NCI-H82 (cell line): Measurements from ENCODE around the gene SCAPER.
A peak's percentile ranks its signal among the peaks of the same experiment; 100 is the strongest.

ENCODE experiments used
- DNase-seq: peaks from one replicate; lab custom pipeline; 2025; lab: John Stamatoyannopoulos, UW

The SCAPER gene

DNA sequence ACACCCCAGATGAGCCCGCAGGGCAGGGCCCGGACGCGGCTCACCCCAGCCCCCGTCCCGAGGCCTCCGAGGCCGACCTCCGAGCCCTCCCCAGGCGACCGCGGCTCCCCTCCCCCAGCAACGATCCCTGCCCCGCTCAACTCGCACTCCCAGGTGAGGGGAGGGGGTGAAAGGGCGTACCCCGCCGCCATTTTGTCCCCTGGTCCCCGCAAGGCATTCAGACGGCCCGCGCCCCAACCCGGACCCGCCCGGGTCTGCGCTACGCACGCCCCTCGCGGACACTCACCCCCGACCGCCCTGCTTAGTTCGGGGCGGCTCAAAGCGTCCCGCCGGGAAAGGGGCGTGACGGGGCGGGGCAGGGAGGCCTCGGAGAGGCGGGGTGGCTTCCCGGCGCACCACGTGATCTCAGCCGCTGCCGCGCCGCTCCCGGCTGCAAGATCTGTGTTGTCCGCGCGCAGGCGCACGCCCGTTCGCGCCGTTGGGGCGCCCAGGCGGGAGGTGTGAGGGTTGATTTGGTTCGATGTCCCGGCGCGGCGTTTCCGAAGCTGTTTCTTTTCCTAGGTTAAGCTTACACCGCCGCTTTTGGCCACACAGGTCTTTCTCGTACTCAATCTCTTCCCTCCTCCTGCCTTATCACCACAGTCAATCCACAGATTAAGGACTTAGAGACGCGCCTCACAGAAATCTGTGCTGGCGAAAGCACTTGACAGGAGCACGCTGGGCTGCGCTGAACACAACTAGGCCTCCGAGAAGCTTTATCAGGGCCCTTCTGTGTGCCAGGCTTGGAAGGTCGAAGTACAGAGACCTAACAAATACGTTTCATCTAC is at the start of gene SCAPER:
SCAPER (minus strand) TSS at position 328 of the 827 bp plus-strand sequence. CDS start 21,523 bp downstream, outside the sequence.
- DNase-seq, result peak; percentile 97

- DNase-seq, result no peak
Observed at GRCh38 chr15:76954744-76955143, 49.6 kb upstream of the SCAPER start.

DNA sequence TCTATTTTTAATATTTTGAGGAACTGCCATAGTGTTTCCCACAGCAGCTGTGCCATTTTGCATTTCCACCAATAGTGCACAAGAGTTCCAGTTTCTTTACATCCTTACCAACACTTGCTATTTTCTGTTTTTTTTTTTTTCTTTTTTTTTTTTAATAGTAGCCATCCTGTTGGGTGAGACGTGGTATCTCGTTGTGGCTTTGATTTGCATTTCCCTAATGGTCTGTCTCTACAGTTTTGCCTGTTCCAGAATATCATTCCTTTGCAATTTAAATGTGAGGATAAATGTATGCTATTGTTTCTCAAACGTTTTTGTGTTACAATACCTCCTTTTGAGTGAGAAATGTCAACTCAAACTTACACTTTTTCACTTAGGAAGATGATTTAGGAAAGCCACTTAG is 48.8 kb upstream of the SCAPER start:
- no peak for DNase-seq

DNA sequence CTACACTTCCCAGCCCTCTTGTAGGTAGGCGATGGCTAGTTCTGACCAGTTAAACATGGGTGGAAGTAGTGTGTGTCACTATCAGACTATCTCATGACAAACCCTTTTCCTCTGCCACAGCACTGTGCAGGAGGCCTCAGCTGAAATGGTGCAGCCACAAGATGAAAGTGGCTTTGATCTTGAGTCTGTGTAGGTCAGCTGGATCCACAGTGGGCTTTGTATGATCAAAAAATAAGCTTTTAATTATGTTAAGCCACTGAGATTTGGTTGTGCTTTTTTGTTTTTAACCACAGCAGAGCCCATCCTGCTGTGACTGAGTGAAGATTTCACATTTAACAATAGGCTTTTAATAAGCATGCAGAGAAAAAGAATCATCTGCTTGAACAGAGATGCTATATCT is 46.1 kb upstream of the SCAPER start:
- no peak for DNase-seq

DNA sequence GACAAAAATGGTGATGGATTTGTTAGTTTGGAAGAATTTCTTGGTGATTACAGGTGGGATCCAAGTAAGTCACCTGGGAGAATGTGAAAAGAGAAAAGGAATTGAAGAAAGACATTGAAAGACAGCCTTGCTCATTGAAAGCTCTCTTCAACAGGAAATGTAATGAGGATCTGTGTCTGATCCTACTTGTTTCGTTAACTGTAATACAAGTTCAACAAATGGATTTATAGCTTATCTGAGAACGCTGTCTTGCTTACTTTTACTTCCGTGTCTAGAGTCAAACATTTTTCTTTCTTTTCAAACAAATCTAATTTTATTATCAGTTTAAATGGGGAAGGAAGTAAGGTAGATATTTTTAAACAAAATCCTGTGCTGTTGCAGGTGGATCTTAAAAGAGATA is 42.3 kb upstream of the SCAPER start:
- no peak for DNase-seq

GRCh38 chr15:76945494-76946093 is 40.5 kb upstream of the SCAPER start:
- no peak for DNase-seq

DNA sequence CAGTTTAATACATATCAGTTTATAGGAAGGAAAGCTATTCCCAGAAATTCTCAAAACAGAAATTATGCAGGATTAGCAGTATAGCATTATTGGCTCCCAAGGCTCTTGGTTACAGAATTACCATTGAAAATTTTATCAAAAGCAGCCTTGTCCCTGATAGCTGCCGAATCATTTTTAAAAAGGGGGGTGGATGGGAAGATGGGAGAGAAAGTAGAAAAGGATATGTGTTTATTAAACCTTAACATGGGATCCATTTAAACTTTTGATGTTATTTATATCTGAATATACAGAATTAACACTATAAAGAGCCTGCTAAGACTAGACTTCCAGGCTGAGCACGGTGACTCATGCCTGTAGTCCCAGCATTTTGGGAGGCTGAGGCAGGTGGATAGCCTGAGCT is 37.2 kb upstream of the SCAPER start:
- no peak for DNase-seq

DNA sequence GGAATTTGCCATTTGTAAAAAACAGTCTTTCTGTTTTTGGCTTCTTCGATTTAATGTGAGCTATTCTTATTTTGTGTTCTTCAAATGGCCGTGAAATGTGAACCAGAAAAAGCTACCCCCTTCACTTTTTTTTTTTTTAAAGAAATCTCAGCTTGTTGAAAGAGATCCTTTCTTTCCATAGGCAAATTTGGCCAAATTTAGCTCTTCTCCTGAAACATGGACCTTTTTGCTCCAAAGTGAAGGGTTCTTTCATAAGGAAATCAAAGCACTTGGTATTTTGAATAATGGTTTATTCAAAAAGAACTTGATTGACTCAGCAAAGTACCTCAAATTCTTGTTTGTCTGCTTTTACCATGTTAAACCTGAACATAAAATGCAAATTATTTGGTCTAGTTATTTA is 36.5 kb upstream of the SCAPER start:
- no peak for DNase-seq

DNA sequence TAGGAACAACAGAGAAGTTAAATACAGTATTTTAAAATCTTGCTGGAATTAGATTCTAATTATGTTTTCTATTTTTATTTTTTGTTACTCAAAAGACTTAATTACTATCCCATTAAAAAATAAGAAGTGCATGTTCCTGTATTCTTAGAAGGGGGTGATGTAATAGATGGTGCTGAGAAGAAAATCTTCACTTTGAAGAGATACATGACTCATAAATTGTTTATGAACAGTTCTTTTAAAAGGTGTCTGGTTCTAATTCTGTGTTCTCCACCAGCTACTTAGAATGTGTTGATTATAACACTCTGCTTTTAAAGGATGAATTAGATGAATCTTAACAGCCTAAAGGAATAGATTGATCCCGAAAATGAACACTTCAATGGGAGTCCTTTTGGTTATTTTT is 34.6 kb upstream of the SCAPER start:
- no peak for DNase-seq

GRCh38 chr15:76938752-76939151 is 33.6 kb upstream of the SCAPER start:
- DNase-seq, result no peak

- no peak for DNase-seq
Observed at GRCh38 chr15:76936671-76937070, 31.5 kb upstream of the SCAPER start.

DNA sequence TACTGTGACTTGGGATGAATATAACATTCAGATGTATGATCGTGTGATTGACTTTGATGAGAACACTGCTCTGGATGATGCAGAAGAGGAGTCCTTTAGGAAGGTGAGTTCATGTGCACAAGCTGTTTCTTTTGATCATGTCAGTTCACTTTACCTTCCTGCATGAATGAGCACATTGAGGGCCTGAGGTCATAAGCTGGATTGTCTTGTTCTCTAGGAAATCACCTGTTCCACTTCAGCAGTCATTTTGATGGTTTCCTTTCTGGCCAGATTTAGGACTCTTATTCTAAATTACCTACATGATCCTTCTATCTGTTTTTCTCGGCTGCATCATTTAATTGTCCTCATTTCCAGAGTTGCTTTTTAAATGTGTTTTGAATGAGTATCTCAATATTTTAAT is 30.5 kb upstream of the SCAPER start:
- DNase-seq, result no peak

DNA sequence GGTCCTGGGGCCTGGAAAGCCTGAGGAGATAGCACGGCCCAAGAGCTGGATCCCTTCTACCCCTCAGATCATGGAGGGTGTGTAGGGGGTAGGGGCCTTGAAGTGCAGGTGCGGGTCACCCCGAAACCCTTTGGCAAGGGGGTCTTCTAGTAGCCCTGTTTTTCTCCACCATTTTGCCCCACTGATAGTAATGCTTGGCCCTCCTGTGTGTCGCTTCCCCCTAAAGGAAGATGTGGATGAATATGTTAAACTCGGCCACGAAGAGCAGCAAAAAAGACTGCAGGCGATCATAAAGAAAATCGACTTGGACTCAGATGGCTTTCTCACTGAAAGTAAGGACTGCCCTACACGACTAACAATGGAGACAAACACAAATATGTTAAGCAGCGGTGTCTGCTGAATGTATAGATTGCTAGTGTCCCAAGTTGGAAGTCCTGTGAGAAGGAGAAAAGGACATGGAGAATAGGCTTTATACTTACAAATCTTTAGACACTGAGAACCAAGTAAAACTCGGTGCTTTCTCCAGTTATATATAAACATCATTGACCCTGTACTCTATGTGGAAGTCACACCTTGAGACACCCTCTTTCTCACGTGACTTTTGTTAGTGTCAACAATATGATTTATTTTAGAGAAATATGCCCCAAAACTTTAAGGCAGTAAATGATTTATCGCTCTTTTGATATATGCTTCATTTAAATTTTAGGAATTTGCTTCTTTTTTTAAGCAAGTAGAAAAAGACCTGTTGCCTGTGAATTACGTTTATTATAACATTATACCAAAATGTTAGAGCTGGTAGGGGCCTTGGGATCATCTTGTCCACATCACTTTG is 27.2 kb upstream of the SCAPER start:
- DNase-seq, result peak; percentile 42

- DNase-seq, result peak; percentile 98
Observed at GRCh38 chr15:76931397-76932134, 26.4 kb upstream of the SCAPER start, which contains the start of gene RCN2. RCN2 (plus strand) TSS chr15:76931749; CDS start chr15:76931842, 93 bp downstream.

DNA sequence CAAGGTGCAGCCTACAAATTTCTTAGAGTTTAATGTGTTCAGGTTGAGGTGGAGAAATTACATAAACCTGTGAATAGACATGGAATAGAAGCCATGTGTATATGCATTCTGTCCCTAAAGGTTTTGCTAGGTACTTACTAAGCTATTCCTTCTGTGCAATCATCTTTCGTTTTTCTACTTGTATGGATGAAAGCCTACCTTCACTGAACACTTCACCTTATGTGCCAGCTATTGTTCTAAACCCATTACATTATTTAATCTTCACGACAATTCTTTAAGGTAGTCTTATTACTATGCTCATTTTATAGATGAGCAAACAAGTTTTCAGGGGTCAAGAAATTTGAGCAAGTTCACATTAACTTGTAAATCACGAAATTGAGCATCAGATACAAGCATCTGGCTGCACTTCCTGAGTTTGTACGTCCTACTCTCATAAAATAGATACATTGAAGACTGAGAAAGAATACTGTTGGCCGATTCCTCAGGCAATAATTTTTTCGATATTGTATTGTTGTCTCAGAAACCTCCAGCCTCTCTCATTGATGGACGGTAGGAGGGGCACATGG is 25.8 kb upstream of the SCAPER start:
- DNase-seq, result peak; percentile 51

DNA sequence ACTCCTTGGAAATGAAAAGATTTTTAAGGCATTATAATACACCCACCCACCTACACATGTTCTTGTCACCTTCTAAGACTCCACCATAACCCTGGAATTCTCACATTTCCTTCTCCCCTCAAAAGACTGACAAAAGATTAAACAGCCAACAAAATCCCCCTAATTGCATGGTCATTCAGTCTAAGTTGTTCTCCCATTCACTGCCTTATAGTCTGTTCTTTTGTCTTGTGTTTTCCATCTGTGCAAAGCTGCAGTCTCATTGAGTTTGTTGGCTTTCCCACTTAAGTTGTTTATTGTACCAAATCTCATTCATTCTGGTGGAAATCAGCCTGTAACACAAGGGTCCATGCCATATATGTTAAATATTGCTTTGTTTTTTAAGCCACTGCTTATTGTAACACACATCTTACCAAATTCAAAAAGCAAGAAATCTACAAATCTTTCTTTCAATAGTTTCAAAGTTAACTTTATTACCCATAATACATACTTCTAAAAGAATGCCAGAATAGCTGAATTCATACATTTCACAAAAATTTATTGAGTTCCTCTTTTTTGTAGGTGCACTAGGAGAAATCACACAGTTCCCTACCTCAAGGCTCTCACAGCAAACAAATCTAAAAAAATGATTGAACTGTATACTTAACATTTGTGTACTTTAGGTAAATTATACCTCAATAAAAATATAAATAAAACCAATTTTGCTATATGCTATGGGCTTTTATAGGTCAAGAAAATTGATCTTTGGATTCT is 24.0 kb upstream of the SCAPER start:
- no peak for DNase-seq

DNA sequence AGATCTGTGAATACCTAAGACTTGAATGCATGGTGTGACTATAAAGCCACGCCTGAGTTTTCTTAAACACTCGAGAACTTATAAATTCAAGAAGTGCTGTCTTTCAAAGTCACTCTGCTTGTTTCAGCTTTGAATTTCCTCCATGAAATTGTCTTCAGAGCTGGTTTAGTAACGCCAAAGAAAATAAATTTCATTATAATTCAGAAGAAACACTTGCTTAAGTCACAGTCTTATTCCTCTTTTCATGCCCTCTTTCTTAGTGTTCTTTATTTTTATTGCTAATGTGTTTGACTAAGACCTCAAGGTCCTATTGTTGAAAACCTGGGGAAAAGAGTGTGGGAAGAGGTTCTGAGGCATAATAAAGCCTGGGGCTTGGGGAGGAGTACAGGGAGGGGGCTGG is 23.1 kb upstream of the SCAPER start:
- no peak for DNase-seq

DNA sequence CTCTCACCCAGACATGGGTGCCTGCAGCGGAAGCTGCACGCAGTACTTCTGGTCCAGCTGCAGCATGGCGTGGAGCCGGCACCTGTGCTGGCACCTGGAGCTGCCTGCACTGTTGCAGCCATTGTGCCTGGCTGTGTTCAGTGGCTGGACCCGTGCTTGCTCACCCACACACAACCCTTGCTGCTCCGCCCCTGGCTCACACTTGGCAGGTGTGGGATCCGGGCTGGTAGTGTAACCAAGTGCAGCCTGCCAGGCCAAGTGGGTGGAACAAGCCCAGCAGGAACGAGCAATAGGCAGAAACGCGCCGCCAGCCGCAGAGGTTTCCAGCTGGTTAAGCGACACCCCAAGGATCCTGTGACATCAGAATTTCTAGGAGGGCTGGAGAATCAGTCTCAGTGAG is 11.2 kb upstream of the SCAPER start:
- DNase-seq, result no peak

- no peak for DNase-seq
Observed at GRCh38 chr15:76913737-76914136, 8.6 kb upstream of the SCAPER start.

- no peak for DNase-seq
Observed at GRCh38 chr15:76912430-76912829, 7.3 kb upstream of the SCAPER start.

DNA sequence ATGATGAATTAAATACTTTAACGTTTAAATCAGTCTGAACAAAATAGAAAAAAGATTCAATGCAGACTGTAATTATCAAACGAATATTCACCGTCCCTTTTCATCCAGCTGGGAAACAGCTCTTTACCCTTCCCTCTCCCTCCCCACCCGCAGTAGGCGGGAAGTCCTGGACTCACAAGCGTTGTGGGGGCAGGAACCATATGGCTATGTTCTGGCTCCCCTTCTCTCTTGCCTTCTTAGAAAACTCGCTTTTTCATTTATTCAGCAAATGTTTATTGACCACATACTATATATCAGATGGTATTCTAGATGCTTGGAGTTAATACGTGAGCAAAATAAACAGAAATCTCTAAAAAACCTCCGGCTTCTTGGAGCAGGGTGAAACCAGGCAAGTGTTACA is 715 bp upstream of the SCAPER start:
- peak; percentile 82 for DNase-seq
